WTC11 (cell line): ENCODE measurements around the gene BCORL1. TPM values are rescaled to one million over a fixed set of nuclear protein-coding genes. Genes with fewer than 3 reads are reported as not detected.

Experiments
- ATAC-seq: fragments of 200-7000 bp; cut with Tn5 transposase; 2 replicates; pipeline ENCODE4 v1.10.0; 2021; ENCODE audit warnings: mild to moderate bottlenecking, moderate library complexity
- CTCF ChIA-PET: fragments of 300-600 bp; sonication (Branson Sonifier 250); formaldehyde crosslinking; loops from one replicate; lab custom pipeline; 2021; ENCODE audit warnings: antibody characterized with exemption; lab: Charles Lee
- POLR2A ChIA-PET: fragments of 350-600 bp; sonication (Branson Sonifier 250); formaldehyde crosslinking; loops from one replicate; lab custom pipeline; 2021; ENCODE audit warnings: antibody characterized with exemption; lab: Charles Lee
- DNase-seq: peaks from one replicate; pipeline ENCODE4 v3.0.0; 2021; ENCODE audit warnings: low spot score
- H3K27ac Mint-ChIP-seq: 2 replicates; pipeline ENCODE4 v1.8.0; 2021; ENCODE audit warnings: mixed read lengths
- H3K27me3 Mint-ChIP-seq: 2 replicates; pipeline ENCODE4 v1.8.0; 2021; ENCODE audit warnings: low read depth, mild to moderate bottlenecking, moderate library complexity, mixed read lengths
- H3K36me3 Mint-ChIP-seq: 2 replicates; pipeline ENCODE4 v1.8.0; 2021; ENCODE audit warnings: mixed read lengths
- H3K4me1 Mint-ChIP-seq: 2 replicates; pipeline ENCODE4 v1.8.0; 2022; ENCODE audit warnings: mixed read lengths
- H3K4me3 Mint-ChIP-seq: 2 replicates; pipeline ENCODE4 v1.8.0; 2021; ENCODE audit warnings: mild to moderate bottlenecking, moderate library complexity, mixed read lengths
- H3K9me3 Mint-ChIP-seq: 2 replicates; pipeline ENCODE4 v1.8.0; 2021; ENCODE audit warnings: mixed read lengths
- CDX4 ChIP-seq: fragments of 250-450 bp; sonication (Bioruptor Pico); IDR thresholded peaks from 2 replicates; pipeline ENCODE4 v1.9.0; 2021; ENCODE audit warnings: moderate library complexity, mild to moderate bottlenecking, inconsistent platforms, borderline replicate concordance
- E2F1 ChIP-seq: sonication (generic); formaldehyde crosslinking; IDR thresholded peaks from 2 replicates; pipeline ENCODE4 v1.8.0; 2022; ENCODE audit warnings: mild to moderate bottlenecking, missing genetic modification reagents
- FOXP4 ChIP-seq: sonication (generic); formaldehyde crosslinking; IDR thresholded peaks from 2 replicates; pipeline ENCODE4 v1.8.0; 2022; ENCODE audit warnings: mild to moderate bottlenecking, missing genetic modification reagents
- GRHL2 ChIP-seq: fragments of 250-450 bp; sonication (Bioruptor Pico); IDR thresholded peaks from 2 replicates; pipeline ENCODE4 v1.8.0; 2022; ENCODE audit warnings: mild to moderate bottlenecking, moderate library complexity; ENCODE audit not compliant: insufficient replicate concordance, severe bottlenecking
- GTF2I ChIP-seq: fragments of 250-450 bp; sonication (Bioruptor Pico); conservative IDR thresholded peaks from 2 replicates; pipeline ENCODE4 v1.4.0; 2021; ENCODE audit warnings: mild to moderate bottlenecking
- HMGA2 ChIP-seq: fragments of 250-450 bp; sonication (Bioruptor Pico); IDR thresholded peaks from 2 replicates; pipeline ENCODE4 v1.4.0; 2021; ENCODE audit warnings: mild to moderate bottlenecking, moderate library complexity
- JAZF1 ChIP-seq: fragments of 250-450 bp; sonication (Bioruptor Pico); IDR thresholded peaks from 2 replicates; pipeline ENCODE4 v1.9.0; 2021; ENCODE audit warnings: moderate library complexity, mild to moderate bottlenecking, inconsistent platforms
- MLX ChIP-seq: sonication (generic); formaldehyde crosslinking; IDR thresholded peaks from 2 replicates; pipeline ENCODE4 v1.8.1; 2023; ENCODE audit warnings: mild to moderate bottlenecking, missing genetic modification reagents, moderate library complexity
- MYBL2 ChIP-seq: sonication (generic); formaldehyde crosslinking; IDR thresholded peaks from 2 replicates; pipeline ENCODE4 v1.8.1; 2023; ENCODE audit warnings: mild to moderate bottlenecking, moderate library complexity, missing genetic modification reagents
- OVOL2 ChIP-seq: fragments of 250-450 bp; sonication (Bioruptor Pico); IDR thresholded peaks from 2 replicates; pipeline ENCODE4 v1.9.0; 2021; ENCODE audit warnings: mild to moderate bottlenecking, borderline replicate concordance
- PREB ChIP-seq: sonication (generic); formaldehyde crosslinking; IDR thresholded peaks from 2 replicates; pipeline ENCODE4 v1.8.1; 2022; ENCODE audit warnings: mild to moderate bottlenecking, missing genetic modification reagents, moderate library complexity, borderline replicate concordance
- PRRX2 ChIP-seq: fragments of 250-450 bp; sonication (Bioruptor Pico); IDR thresholded peaks from 2 replicates; pipeline ENCODE4 v1.8.0; 2021; ENCODE audit warnings: mild to moderate bottlenecking
- SMAD3 ChIP-seq: sonication (generic); formaldehyde crosslinking; IDR thresholded peaks from 2 replicates; pipeline ENCODE4 v1.8.0; 2022; ENCODE audit warnings: missing genetic modification reagents, mild to moderate bottlenecking, borderline replicate concordance
- USF2 ChIP-seq: sonication (generic); formaldehyde crosslinking; IDR thresholded peaks from 2 replicates; pipeline ENCODE4 v1.8.1; 2023; ENCODE audit warnings: mild to moderate bottlenecking, missing genetic modification reagents, moderate library complexity
- ZBTB21 ChIP-seq: sonication (generic); formaldehyde crosslinking; IDR thresholded peaks from 2 replicates; pipeline ENCODE4 v1.8.1; 2023; ENCODE audit warnings: mild to moderate bottlenecking, missing genetic modification reagents, borderline replicate concordance
- ZNF121 ChIP-seq: sonication (generic); formaldehyde crosslinking; IDR thresholded peaks from 2 replicates; pipeline ENCODE4 v1.8.0; 2023; ENCODE audit warnings: missing genetic modification reagents
- ZNF281 ChIP-seq: sonication (generic); formaldehyde crosslinking; IDR thresholded peaks from 2 replicates; pipeline ENCODE4 v1.8.0; 2023; ENCODE audit warnings: mild to moderate bottlenecking, missing genetic modification reagents
- ZNF423 ChIP-seq: fragments of 250-450 bp; sonication (Bioruptor Pico); IDR thresholded peaks from 2 replicates; pipeline ENCODE4 v2.1.2; 2022; ENCODE audit warnings: mild to moderate bottlenecking, moderate library complexity
- ZSCAN18 ChIP-seq: fragments of 250-450 bp; sonication (Bioruptor Pico); IDR thresholded peaks from 2 replicates; pipeline ENCODE4 v2.1.2; 2022; ENCODE audit warnings: mild to moderate bottlenecking, moderate library complexity
- total RNA-seq: library from RNA; stranded (reverse); gene quantifications from 3 replicates; pipeline ENCODE4 v1.2.3, GENCODE V29; 2021

Gene BCORL1
- total RNA-seq, 1 experiment from 2014 or later, result 12.0 TPM

GRCh38 chrX:129956145-129956544 lies 26.3 kb upstream of the BCORL1 start:
- Mint-ChIP-seq H3K36me3 (no peaks in the 10 kb centered on the region), H3K9me3 (no peaks in the 10 kb centered on the region), H3K27me3 (peaks cover 94% of the 10 kb centered on the region), H3K4me1 (peaks cover 43% of the 10 kb centered on the region), H3K27ac (no peak overlapping the region), H3K4me3 (peak overlapping the region; percentile 65)
- DNase-seq (no peak), ATAC-seq (no peak)
- no peak for TF ChIP-seq JAZF1 (CRISPR knock-in tag)
- 0 out of 2 replicates have a peak, but pooled peaks have one; percentile 29 for TF ChIP-seq GTF2I
- CTCF ChIA-PET, result interaction anchor here (3.2 kb wide), 1 partner anchor 105 kb away, joined by 11 read pairs; no protein-coding TSS in a partner anchor
- POLR2A ChIA-PET, result no interaction called here

GRCh38 chrX:129956765-129957164 lies 25.7 kb upstream of the BCORL1 start:
- Mint-ChIP-seq H3K27me3 (peaks cover 95% of the 10 kb centered on the region), H3K27ac (no peak overlapping the region), H3K4me3 (peak overlapping the region; percentile 65), H3K4me1 (peaks cover 47% of the 10 kb centered on the region), H3K36me3 (no peaks in the 10 kb centered on the region), H3K9me3 (no peaks in the 10 kb centered on the region)
- ATAC-seq, result no peak
- ChIA-PET POLR2A (interaction anchor here (0.8 to 1.7 kb wide), 2 partner anchors 25 to 26 kb away, joined by 5 to 13 read pairs; no protein-coding TSS in a partner anchor), CTCF (interaction anchor here (0.9 to 3.2 kb wide), 6 partner anchors 22 to 104 kb away, joined by 3 to 11 read pairs (median 5); no protein-coding TSS in a partner anchor)
- TF ChIP-seq ZSCAN18 (CRISPR knock-in tag), result no peak
- no peak for TF ChIP-seq MYBL2 (CRISPR knock-in tag)
- TF ChIP-seq HMGA2 (CRISPR knock-in tag), result no peak
- TF ChIP-seq CDX4 (CRISPR knock-in tag), result no peak
- TF ChIP-seq MLX (CRISPR knock-in tag), result no peak
- no peak for TF ChIP-seq E2F1 (CRISPR knock-in tag)
- no peak for TF ChIP-seq SMAD3 (CRISPR knock-in tag)
- TF ChIP-seq PREB (CRISPR knock-in tag), result no peak
- TF ChIP-seq USF2 (CRISPR knock-in tag), result no peak
- no peak for TF ChIP-seq ZNF281
- no peak for TF ChIP-seq PRRX2
- no peak for TF ChIP-seq OVOL2 (CRISPR knock-in tag)
- no peak for TF ChIP-seq ZBTB21
- TF ChIP-seq ZNF121 (CRISPR knock-in tag), result no peak
- no peak for TF ChIP-seq GRHL2 (CRISPR knock-in tag)
- no peak for TF ChIP-seq FOXP4 (CRISPR knock-in tag)
- TF ChIP-seq ZNF423 (CRISPR knock-in tag), result no peak
- DNase-seq, result no peak
